HG03354 (cell line): ENCODE results near the gene EPHB1.
"Not testable (repeated sequence)": the region's sequence is repeated elsewhere in the genome, so short reads cannot be mapped to it uniquely, and the experiment has no call there.

ENCODE experiments used
- ATAC-seq: cut with Tn5 transposase; IDR thresholded peaks from one replicate; pipeline ENCODE4 v1.9.1; 2021; ENCODE audit warnings: mild to moderate bottlenecking; ENCODE audit not compliant: unreplicated experiment, poor library complexity, severe bottlenecking

EPHB1 gene

GRCh38 chr3:134972836-134973455, 177.9 kb downstream of the EPHB1 start:
- no peak for ATAC-seq

- ATAC-seq, result no peak
These were observed 179.6 kb downstream of the EPHB1 start for GRCh38 chr3:134974624-134975023.

DNA sequence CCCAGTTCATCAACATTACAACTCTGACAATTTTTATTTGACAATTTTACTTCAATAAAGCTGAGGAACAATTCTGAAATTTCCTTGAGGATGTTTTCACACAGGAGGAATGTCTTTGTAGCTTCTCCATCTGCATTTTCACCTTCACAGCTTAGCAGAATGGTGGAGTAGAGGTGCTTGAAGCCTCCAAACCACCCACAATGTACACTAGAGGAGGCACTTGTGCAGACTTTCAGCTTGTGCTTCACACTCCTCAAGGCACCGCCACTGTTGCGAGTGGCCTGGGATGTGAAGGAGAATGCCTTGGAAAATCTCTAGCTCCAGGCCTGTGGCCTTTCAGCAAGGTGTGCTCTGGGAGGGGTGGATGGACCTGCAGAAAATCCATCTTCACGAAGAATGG, 181.9 kb downstream of the EPHB1 start:
- ATAC-seq, result no peak

GRCh38 chr3:134978658-134979057, 183.6 kb downstream of the EPHB1 start:
- ATAC-seq, result no peak

- ATAC-seq, result no peak
These were observed 191.0 kb downstream of the EPHB1 start for GRCh38 chr3:134985864-134986715.

DNA sequence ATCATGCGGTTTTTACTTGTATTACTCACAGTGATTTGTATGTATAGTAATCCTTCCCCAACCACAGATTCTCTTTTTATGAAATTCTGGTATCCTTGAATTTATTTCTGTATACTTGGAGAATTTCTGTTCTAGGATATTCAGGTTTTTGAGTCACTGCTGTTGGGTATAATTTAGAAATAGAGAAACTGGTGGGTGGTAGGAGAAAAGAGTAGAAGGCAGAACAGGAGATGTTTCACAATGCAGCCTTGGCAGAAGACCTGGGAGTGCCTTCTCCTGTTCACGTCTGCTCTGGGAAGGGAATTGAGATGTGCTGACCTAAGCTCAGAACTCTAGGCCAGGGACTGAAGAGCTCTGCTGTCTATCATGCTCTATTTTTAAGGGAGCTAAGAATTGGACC, 193.6 kb downstream of the EPHB1 start:
- no peak for ATAC-seq

GRCh38 chr3:134991003-134991402, 195.9 kb downstream of the EPHB1 start:
- ATAC-seq, result no peak

DNA sequence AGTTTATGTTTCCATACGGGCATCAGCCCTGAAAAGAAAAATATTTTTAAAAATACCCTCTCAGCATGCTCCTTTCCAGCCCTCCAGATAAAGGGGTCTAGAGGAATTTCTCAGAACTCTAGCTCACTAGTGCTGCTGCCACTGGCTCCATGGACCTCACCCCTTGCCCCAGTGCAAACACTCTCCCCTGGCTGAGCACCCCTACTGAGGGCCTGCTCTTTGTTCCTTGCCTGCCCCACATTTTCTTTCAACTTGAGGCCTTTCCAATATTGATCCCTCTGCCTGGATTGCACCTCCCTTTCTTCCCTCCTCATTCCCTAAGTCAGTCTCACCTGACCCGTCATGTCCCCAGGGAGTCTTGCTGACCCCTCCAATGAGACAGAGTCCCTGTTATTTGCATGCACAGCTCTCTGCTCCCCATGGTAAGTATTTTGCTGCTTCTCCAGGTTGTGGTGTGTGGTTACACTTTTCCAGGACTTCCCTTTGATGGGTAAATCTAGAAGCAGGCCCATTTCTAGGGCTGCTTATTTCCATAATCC, 196.5 kb downstream of the EPHB1 start:
- ATAC-seq, result no peak

GRCh38 chr3:134992180-134992579, 197.1 kb downstream of the EPHB1 start:
- no peak for ATAC-seq

- ATAC-seq, result no peak
These were observed 197.5 kb downstream of the EPHB1 start for GRCh38 chr3:134992586-134992985.

DNA sequence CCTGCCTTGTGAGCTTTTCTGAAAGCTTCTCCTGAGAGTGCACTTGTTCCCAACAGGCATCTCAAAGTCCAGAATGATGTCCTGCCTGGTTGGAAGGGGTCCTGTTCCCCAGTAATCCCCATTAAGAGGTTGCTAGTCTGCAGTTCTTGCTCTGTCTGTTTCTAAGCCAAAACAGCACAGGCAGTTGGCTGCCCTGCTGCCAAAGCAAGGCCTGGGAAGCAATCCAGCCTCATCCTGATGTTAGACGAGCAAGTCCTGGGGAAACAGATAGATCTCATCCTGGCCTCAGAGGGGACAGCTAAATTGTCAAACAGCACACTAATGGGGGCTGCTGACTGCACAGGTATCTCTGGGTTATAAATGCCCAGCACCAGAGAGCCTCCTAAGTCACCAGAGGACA, 198.0 kb downstream of the EPHB1 start:
- no peak for ATAC-seq

GRCh38 chr3:134998158-134998557, 203.1 kb downstream of the EPHB1 start:
- ATAC-seq, result no peak

- ATAC-seq, result no peak
These were observed 203.8 kb downstream of the EPHB1 start for GRCh38 chr3:134998855-134999254.

DNA sequence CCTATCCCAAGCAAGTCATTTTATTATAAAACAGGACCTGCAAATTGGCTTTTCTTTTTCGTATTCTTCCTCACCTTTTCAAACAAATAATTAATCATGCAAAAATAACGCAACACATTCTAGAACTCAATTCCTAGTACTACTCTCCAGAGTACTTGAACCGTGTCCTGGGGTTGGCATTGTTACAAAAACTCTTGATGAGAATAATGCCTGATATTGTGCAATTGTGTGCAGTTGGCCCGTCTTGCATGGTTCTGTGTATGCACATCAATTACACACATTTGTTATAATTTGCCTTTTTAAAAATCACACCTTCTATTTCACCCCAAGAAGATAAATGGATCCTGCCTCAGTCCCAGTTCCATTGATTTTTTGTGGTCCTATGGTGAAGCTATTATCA, 205.4 kb downstream of the EPHB1 start:
- ATAC-seq, result no peak

DNA sequence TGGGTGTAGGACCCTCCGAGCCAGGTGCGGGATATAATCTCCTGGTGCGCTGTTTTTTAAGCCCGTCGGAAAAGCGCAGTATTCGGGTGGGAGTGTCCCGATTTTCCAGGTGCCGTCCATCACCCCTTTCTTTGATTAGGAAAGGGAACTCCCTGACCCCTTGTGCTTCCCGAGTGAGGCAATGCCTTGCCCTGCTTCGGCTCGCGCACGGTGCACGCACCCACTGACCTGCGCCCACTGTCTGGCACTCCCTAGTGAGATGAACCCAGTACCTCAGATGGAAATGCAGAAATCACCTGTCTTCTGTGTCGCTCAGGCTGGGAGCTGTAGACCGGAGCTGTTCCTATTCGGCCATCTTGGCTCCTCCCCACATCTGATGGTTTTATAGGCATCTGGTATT, 210.6 kb downstream of the EPHB1 start:
- ATAC-seq, result not testable (repeated sequence)

- ATAC-seq, result no peak
These were observed 212.5 kb downstream of the EPHB1 start for GRCh38 chr3:135007607-135008006.

DNA sequence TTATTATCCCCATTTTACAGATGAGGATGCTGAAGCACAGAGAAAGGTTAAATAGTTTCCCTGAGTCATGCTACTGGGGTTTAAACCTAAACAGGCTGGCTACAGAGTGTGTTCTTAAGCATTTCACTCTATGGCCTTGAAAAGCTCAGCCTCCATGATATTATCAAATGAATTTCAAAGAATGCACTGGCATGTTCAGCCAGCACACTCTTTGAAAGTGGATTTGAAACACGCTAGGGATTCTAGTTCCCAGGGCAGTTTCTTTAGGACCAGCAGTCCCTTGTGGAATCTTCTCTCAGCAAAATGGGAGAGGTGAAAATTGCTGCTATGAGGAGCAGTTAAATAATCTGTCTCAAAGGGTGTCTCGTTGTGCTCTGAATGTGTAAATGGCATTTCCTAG, 213.3 kb downstream of the EPHB1 start:
- ATAC-seq, result no peak

DNA sequence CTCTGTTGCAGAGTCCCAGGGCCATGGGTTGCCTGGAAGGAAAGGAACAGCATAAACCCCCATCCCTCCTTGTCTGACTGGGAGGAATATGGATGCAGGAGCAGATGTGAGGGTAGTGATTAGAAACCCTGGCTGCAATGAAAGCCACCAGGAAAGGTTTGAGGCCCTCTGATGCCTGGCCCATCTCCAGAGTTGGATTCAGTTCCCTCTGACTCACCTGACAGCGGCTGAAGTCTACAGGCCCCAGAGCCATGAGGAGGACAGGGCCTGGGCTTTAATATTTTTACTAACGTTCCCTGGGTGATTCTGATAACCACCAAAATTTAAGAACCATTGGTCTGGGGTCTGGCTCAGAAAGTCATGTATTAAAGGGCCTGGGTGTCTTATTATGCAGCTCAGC, 214.0 kb downstream of the EPHB1 start:
- no peak for ATAC-seq

DNA sequence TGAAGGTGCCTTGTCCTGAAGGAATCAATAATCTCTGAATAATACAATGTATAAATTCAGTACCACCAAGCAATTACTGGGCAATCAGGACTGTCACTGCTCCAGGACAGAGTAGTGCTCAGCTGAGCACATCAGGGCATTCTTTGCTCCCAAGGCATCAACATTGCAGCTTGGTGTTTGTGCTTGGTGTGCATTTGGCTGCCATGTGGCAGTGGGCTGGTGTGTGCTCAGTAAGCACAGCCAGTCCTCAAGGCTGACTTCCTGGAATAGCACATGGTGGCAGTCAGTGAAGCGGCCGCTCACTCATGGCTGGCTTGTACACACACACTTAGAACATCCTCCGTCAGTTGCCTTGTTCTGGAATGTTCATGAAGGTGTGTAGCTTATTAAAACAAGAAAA, 217.0 kb downstream of the EPHB1 start:
- no peak for ATAC-seq

- no peak for ATAC-seq
These were observed 218.1 kb downstream of the EPHB1 start for GRCh38 chr3:135013206-135013605.

DNA sequence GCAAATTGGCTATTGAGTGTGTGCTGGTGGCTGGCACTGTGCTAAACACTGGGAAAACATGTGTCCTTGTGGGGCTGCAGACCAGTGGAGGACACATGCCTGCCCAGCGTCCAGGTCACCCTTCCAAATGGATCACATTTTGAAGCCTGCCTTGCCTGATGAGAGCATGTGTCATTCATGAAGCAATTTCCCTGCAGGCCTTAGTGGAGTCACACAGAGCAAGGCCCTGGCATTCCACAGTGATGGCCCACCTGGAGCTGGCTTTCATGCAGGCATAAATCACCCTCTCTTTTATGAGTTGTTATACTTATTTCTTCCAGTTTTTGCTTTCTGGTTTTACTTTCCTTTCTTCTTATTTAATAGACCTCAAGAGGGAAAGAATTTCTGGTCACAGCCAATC, 219.5 kb downstream of the EPHB1 start:
- ATAC-seq, result no peak
